SU-DHL-6 (cell line): ENCODE data around the gene IGFBP4.

Experiments used
- EZH2phosphoT487 ChIP-seq: fragments of 200-600 bp; sonication (generic), shearing (Covaris generic); conservative IDR thresholded peaks from 2 replicates; pipeline ENCODE4 v1.6.1; 2018; ENCODE audit warnings: mild to moderate bottlenecking, antibody characterized with exemption, low read length, moderate library complexity, mixed read lengths
- TF ChIP-seq, protein P1 (sequence below): fragments of 200-600 bp; sonication (generic); IDR thresholded peaks from one replicate; pipeline ENCODE4 v1.5.1; 2017; ENCODE audit warnings: antibody characterized with exemption, mild to moderate bottlenecking, low read length, moderate library complexity; ENCODE audit not compliant: insufficient read depth, poor library complexity, severe bottlenecking

DNA sequence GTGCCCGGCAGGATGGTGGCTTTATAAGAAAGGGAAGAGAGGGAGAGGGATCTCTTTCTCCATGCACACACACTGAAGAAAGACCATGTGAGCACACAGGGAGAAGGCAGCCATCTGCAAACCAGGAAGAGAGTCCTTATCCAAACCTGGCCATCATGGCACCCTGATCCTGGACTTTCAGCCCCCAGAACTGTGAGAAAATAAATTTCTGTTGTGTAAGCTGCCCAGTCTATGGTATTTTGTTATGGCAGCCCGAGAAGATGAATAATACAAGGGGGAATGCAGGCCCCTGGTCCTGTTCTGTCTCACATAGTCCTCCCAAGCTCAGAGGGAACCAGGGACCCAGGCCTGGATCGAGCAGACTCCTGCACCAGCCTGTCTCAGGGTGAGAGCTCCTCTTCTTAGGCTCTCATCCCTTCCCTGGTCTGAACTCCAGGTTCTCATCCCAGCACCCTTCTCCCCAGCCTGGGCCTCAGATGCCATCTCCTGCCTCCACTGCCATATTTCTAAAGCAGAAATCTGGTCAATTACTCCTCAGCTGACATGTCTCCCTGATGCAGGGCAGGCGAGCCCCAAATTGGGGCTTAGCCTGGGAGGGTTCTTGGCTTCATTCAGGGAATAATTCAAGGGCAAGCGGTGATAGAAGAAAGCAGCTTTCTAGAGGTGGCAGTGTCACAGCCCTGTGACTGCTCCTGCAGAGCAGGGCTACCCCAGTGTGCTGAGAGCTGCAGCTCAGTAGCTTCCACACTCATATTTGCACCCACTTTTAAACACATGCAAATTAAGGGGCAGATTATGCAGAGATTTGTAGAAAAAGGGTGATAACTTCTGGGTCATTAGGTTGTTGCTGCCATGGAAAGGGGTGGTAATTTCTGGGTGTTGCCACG, 28.8 kb downstream of the IGFBP4 start:
- TF ChIP-seq, protein P1, sequence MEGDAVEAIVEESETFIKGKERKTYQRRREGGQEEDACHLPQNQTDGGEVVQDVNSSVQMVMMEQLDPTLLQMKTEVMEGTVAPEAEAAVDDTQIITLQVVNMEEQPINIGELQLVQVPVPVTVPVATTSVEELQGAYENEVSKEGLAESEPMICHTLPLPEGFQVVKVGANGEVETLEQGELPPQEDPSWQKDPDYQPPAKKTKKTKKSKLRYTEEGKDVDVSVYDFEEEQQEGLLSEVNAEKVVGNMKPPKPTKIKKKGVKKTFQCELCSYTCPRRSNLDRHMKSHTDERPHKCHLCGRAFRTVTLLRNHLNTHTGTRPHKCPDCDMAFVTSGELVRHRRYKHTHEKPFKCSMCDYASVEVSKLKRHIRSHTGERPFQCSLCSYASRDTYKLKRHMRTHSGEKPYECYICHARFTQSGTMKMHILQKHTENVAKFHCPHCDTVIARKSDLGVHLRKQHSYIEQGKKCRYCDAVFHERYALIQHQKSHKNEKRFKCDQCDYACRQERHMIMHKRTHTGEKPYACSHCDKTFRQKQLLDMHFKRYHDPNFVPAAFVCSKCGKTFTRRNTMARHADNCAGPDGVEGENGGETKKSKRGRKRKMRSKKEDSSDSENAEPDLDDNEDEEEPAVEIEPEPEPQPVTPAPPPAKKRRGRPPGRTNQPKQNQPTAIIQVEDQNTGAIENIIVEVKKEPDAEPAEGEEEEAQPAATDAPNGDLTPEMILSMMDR: no peak
- no peak for TF ChIP-seq EZH2phosphoT487
